WI38 (cell line): Measurements from ENCODE around the gene ALG9.

ENCODE experiments used
- H3K4me3 ChIP-seq: 2 replicates; pipeline ENCODE4 v1.5.1; 2011; ENCODE audit warnings: low read depth, mild to moderate bottlenecking, control low read depth, low read length
- TF ChIP-seq, protein P1 (sequence below): IDR thresholded peaks from 2 replicates; pipeline ENCODE4 v1.5.1; 2012; ENCODE audit warnings: low read depth, mild to moderate bottlenecking, control low read depth, low read length

The ALG9 gene

DNA sequence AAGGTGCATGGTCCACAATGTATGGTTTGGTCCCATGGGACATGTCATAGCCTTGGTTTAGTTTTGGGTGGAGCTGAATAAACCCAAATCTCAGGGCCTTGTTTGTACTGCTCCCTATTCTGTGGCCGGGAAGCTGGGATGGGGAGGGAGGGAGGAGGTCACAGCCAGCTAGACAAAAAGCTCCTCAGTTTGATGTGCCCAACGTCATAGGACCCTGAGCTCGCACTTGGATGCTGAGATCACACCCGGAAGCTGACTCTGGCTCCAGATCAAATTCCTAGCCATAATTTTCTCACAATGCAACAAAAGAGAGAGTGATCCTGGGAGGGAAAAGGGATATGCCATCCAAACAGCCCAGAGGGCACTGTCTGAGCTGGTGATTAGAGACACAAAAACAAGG, 42.6 kb upstream of the ALG9 start:
- TF ChIP-seq, protein P1, sequence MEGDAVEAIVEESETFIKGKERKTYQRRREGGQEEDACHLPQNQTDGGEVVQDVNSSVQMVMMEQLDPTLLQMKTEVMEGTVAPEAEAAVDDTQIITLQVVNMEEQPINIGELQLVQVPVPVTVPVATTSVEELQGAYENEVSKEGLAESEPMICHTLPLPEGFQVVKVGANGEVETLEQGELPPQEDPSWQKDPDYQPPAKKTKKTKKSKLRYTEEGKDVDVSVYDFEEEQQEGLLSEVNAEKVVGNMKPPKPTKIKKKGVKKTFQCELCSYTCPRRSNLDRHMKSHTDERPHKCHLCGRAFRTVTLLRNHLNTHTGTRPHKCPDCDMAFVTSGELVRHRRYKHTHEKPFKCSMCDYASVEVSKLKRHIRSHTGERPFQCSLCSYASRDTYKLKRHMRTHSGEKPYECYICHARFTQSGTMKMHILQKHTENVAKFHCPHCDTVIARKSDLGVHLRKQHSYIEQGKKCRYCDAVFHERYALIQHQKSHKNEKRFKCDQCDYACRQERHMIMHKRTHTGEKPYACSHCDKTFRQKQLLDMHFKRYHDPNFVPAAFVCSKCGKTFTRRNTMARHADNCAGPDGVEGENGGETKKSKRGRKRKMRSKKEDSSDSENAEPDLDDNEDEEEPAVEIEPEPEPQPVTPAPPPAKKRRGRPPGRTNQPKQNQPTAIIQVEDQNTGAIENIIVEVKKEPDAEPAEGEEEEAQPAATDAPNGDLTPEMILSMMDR, result no peak
- H3K4me3 ChIP-seq, result no peak overlapping the region

DNA sequence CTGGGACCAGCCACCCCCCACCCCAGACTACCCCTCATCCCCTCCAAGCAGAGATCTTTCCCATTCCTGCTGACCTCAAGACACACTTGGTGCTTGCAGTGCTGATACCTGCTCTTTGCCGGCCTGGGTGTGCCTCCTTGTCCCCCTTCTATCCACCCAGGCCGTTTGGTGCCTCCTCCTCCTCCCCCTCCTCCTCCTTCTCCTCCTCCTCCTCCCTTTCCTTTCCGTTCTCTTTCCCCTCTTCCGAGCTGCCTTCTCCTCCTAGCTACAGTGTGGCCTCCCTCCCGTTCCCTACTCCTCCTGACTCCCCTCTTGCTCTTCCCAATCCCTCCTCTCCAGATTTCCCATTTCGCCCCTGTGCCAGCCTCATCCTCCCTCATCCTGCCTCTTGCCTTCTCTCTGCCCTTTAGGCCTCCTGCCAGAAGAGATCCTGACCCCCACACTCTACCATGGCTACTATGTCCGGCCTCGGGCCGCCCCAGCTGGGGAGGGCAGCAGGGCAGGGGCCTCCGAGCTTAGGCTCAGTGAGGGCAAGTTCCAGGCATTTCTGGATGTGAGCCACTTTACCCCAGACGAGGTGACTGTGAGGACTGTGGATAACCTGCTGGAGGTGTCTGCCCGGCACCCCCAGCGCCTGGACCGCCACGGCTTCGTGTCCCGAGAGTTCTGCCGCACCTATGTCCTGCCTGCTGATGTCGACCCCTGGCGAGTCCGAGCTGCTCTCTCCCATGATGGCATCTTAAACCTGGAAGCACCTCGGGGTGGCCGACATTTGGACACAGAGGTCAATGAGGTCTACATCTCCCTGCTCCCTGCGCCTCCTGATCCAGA, 41.9 kb upstream of the ALG9 start:
- H3K4me3 ChIP-seq, result no peak overlapping the region
- TF ChIP-seq, protein P1, result no peak

DNA sequence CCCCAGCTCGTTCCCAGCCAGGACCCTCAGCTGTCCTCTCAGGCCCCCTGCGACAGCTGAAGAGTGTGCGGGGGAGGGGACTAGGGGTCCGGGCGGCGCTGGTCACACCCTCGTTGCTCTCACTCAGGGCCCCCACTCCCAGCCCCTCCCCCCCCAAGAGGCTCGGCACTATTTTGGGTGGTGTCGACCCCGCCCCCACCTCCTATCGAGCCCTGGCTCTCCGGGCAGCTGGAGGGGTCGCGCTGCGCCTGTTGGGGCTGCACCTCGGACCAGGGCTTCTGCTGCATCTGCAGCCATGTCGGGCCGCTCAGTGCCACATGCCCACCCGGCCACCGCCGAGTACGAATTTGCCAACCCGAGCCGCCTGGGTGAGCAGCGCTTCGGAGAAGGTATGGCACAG, 41.2 kb upstream of the ALG9 start, which contains the start of gene HSPB2:
Gene HSPB2, plus strand, starts transcription at position 200 of the 400 bp plus-strand sequence. Its CDS starts 96 bp downstream, at position 296.
- TF ChIP-seq, protein P1, result no peak
- H3K4me3 ChIP-seq, result no peak within 1 kb of the TSS

DNA sequence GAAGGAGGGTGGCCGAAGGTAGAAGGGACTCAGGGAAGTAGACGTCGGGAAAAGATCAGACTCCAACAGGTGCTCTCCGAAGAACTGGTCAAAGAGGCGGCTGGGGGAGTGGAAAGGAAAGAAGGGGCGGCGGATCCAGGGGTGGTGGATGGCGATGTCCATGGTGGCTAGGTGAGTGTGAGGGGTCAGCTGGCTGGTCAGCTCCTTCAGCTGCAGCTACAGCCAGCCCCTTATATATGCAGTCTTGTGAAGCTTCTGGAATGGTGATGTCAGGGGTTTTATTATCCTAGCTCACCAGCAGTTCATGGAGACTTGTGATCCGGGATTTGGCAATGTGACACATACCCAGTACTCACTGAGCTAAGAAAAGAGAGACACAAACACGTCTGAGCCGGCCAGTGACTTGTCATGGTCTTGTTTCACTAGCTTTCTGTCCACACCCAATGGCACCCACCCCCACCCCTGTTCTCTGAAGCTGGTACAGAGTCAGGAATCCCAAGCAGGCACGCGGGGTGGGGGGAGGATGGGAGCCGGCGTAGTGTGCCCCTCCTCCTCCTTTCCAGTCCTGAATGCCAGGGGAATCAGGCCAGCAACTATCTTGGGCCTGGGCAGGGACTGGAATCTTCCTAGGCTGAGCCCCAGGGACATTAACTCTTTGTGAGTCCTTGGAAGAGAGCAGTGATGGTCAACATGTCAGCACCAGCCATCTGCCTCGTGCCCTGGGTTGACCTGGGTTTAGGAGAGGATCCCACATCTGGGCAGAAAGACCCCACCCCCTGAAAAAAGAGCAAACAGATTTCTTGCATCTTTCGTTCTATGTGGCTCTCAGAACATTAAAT, 40.4 kb upstream of the ALG9 start, which contains the start of gene CRYAB:
Gene CRYAB, minus strand, starts transcription at position 208 of the 839 bp plus-strand sequence. Its CDS starts 46 bp downstream, at position 162.
- H3K4me3 ChIP-seq, result no peak within 1 kb of the TSS

DNA sequence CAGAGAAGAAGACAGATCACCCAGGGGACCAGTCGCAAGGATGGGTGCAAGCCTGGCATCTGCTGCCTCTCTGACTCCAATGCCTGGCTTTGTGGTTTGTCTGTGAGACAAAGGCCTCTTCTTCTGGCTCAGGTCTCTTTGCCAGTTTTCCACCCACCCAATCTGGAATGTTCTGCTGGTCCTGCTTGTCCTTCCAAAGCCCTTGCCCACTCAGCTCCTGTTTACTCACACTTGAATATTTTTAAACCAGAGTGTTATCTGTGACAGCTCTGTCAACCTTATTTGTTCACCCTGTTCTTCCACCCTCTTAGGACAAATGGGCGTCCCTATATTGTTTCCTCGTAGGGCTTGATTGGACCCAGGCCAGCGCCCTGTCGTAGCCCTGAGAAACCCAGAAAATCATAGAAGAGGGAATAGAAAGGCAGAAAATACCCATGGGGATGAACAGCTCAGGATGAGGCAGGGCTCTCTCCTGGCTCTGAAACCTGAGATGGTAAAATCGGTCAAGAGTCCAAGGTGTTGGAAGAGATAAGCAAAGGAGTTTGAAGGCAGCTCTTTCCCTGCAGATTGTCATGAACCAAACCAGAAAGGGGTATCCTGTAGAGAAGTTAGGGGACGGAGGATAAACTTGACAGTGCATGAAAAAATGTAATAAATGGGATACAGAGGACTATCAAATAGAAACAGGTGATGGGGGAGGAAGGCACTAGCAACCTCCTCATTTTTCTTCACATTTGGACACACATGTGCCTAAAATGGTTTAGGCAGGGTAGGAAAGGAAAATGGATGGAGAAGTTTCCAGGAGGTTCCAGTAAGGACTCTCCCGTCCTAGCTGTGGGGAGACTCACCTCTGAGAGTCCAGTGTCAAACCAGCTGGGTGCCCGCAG, 39.5 kb upstream of the ALG9 start:
- TF ChIP-seq, protein P1, result no peak
- no peak overlapping the region for H3K4me3 ChIP-seq

More for the DNA sequence above, 40.4 kb upstream of the ALG9 start, which contains the start of gene CRYAB:
- TF ChIP-seq, protein P1, result no peak

GRCh38 chr11:111909378-111909777, 38.0 kb upstream of the ALG9 start:
- no peak overlapping the region for H3K4me3 ChIP-seq
- TF ChIP-seq, protein P1, result no peak
